NCI-H82 treated with DMSO at 0.1 percent for 48 hours (cell line): ENCODE results near the gene WASHC3.
"Not testable (repeated sequence)": the region's sequence is repeated elsewhere in the genome, so short reads cannot be mapped to it uniquely, and the experiment has no call there.

Experiments
- DNase-seq: peaks from one replicate; lab custom pipeline; 2025; ENCODE audit not compliant: unreplicated experiment; lab: John Stamatoyannopoulos, UW

The WASHC3 gene

DNA sequence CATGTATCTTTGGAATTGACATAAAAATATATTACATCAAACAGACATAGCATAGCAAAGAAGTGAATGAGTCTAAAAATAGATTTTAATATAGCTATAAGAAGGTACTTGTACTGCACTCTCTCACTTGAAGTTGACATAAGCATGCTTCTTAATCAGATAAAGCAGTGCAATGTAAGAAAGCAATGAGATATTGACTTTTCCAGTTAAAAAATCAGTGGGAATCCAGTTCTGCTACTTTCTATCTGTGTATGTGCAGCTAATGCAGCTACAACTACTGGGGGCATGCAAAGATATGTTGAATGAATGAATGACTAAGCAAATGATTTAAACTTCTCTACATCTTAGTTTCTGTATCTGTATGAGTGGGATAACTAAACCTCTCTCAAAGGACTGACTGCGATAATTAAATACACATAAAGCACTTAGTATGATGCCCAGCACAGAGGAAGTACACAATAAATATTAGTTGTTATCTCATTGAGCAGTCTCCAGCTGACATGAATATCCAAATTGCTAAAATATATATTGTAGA, 10.3 kb downstream of the WASHC3 start:
- DNase-seq: no peak

GRCh38 chr12:102050660-102051430, 10.9 kb downstream of the WASHC3 start:
- DNase-seq: no peak

DNA sequence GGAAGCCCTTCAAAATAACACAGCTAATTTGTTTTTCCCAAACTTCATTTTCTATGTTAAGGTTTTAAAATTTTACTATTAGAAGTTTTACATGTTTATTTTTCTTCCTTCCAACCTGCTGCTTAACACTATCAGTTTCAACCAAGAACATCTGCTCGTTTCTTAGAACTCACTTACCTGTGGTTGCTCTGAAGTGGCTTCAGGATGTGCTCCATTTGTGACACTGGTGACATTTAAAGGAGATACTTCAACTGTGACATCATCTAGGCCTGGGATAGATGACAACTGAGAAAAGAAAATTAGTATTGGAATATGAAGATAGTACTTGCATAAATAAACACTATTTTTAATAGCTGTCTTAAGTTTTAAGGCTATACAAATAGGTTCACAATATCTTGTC, 17.9 kb downstream of the WASHC3 start:
- no peak for DNase-seq

GRCh38 chr12:102033991-102034745, 27.6 kb downstream of the WASHC3 start:
- DNase-seq: no peak

DNA sequence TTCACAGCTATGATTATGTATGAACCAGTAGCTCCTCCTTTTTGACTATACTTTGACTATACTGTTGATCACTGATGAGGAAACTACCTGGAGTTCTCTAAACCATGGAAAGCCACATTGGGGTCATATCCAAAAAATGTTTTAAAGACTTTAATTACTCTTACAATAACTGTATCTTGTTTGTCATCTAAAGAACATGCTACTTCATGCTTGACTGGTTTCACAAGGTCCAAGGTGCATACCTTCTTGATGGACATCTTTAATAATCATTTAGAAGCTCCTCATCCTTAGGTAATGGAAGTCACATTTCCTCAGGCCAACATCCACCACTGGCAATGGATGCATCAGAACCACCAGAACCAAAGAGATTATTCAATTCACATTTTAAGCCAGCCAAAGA, 29.9 kb downstream of the WASHC3 start:
- no peak for DNase-seq

- DNase-seq: no peak
Measured at GRCh38 chr12:102029141-102029540, 32.6 kb downstream of the WASHC3 start.

DNA sequence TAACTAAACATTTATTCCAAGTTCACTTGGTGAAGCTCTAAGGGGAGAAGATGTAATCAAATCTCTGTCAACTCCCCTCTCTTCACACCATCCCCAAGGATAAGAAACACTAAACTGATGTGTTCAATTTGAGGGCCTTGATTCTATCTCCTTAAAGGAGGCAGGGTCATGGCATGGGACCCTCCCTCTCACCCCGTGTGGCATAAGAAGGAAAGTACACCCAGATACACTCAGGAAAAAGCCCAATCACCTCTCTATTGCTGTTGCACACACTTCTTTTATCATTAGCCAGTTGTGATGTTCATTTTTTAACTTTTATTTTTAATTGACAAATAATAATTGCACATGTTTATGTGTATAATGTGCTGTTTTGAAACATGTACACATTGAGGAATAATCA, 35.1 kb downstream of the WASHC3 start:
- no peak for DNase-seq

DNA sequence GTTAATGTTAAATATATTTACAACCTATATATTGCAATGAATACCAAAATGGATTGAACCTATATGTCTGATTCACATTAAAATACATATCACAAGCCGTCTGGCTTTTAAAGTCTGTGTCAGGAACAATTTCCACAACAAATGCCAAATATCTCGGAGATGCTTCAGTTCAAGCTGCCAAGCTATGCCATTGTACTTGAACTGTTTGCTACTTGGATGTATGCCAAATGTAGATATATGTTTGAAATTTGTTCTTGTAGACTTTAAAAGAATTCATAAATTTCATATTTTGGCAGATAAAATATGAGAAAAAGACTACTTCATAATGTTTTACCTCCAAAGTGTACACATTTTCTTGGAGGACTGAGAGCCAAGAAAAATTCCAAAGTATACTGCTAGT, 37.0 kb downstream of the WASHC3 start:
- DNase-seq: no peak

GRCh38 chr12:102023343-102023930, 38.4 kb downstream of the WASHC3 start:
- DNase-seq: no peak

DNA sequence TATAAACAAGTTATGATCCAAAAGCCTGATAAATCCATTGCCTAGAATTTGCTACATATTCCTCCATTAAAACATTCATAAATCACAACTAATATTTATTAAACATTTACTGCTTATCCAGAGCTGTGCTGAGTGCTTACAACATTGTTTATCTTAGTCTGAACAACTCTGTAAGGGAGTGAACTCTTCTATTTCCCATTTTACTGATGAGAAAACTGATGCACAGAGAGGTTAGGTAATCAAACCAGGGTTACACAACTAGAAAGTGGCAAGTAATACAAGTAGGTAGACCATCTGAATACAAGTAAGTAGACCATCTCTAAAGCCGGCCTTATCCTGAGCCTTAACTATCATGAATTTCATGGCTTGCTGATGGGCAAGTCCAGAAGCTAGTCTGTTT, 39.5 kb downstream of the WASHC3 start:
- DNase-seq: no peak

DNA sequence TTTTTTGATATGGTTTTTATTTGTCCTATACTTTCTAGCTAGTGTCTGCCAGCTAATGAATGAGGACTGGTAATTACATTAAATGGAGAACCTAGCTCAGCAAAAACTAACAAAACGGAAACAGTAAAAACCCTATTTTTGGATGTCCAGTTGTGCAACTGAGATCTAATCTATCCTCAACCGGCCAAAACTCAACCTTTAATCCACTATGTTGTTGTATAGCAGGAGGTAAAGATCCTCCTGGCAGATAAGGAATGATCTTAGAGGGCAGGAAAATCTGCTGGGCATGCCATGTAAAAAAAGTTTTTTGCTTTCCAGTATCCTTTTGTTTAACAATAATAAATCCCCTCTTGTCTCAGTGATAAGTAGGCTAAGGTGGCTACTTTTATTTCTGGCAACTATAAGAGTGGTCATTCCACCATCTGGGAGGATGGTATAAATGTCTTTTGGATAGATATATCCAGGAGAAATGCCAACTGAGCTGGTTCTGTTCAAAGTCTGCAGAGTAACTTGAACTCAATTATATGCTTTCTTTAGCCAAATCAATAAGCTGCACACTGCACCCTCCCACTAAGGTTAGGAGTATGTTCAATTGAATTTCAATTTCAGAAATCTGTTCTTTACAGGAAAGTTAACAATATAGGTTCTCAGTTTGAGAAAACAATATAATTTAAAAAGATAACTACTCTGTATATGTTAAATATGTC, 40.1 kb downstream of the WASHC3 start:
- no peak for DNase-seq

- DNase-seq: not testable (repeated sequence)
Measured at GRCh38 chr12:102018607-102019006, 43.2 kb downstream of the WASHC3 start.

DNA sequence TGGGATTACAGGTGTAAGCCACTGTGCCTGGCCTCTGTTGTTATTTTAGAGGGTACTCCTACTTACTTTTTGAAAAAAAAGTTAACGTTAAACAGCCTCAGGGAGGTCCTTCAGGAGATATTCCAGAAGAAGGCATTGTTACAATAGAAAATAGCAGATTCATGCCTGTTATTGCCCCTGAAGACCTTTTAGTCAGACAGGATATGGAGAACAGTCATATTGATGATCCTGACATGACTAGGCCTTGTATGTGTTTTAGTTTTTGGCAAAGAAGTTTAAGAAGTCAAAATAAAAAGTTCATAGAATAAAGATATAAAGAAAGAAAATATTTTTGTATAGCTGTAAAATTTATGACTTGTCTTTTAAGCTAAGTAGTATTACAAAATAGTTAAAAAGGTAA, 45.3 kb downstream of the WASHC3 start:
- DNase-seq: no peak

- no peak for DNase-seq
Measured at GRCh38 chr12:102010265-102010994, 51.4 kb downstream of the WASHC3 start.

DNA sequence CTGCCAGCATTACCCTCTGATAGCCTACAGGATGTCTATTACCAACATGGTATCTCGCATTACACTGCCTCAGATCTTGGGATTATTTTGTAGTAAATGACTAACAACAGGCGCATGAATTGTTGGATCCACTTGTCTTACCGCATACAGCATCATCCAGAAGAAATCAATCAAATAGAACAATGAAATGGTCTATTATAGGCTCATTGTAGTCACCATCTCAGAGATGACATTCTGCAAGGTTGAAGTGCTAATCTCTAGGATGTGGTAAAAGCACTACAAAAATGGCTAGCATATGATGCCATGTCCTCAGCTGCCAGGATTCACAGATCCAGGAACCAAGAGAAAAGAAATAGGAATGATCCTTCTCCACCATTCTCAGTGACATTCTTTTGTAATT, 52.0 kb downstream of the WASHC3 start:
- DNase-seq: no peak

DNA sequence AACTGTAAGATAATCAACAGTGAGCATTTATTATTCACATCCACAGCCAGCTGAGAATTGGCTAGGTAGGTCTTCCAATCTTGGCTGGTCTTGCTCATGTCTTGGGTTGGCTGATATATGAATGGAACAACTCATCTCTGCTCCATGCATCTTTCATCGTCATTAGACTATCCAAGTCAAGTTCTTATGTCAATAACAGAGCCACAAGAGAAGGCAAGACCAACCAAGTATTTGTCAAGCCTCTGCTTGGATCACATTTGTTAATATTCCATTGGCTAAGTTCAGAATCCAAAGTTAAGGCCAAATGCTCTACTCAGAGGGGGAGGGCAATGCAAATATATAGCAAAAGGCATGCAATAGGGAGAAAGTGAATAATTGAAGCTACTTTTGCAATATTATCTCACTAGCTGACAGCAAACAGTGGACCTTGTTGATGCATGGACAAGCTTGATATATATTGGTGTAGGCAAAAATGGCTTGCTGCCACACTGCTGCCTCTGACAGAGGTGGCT, 53.1 kb downstream of the WASHC3 start:
- DNase-seq: no peak

DNA sequence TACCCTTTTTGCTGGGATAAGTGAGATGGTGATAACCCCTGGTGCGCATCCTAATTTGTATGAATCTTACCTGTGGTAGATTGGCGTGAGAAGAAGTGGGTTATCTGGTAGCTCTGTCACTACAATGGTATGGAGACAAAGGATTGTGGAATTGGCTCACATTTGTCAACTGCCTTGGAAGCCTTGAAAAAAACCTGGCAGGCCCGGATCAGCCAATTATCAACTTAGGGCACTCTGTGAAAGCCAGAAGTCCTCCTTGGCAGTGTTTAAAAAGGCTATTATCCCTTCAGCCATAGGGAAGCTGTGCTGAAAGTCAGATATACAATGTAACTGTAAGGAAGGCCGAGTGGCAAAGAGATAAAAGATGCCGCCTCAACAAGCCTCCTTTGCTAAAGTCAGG, 56.5 kb downstream of the WASHC3 start:
- DNase-seq: peak; percentile 34

GRCh38 chr12:101997102-101997501, 64.7 kb downstream of the WASHC3 start:
- DNase-seq: no peak

DNA sequence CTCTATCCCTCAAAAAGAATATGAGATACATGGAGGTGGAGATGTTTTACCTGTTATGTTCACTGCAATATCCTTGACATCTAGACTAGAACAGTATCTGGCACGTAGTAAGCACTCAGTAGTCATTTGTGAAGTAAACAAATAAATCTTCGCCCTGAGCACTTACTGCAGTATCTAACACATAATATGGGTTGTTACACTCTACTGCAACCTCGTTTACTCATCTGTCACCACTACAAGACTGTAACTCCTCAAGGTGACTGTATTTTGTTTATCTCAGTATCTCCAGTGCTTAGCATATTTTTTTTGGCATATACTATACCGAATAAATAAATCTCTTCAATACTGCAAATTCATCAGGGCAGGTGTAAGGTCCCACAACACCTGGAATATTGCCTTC, 66.1 kb downstream of the WASHC3 start:
- no peak for DNase-seq

- DNase-seq: no peak
Measured at GRCh38 chr12:101992091-101992490, 69.7 kb downstream of the WASHC3 start.
